Colonic mucosa (tissue), 4 donors: ENCODE results near the gene ADSL. TPM values are rescaled to one million over a fixed set of nuclear protein-coding genes. Genes with fewer than 3 reads are reported as not detected.
"Not testable (repeated sequence)": the region's sequence is repeated elsewhere in the genome, so short reads cannot be mapped to it uniquely, and the experiment has no call there.

Experiments
- DNase-seq: peaks from one replicate; pipeline ENCODE4 v3.0.0-alpha.2; 2020
- H3K27ac ChIP-seq: fragments of 200-600 bp; one replicate; pipeline ENCODE4 v1.8.0; 2021
- H3K27me3 ChIP-seq: fragments of 200-600 bp; one replicate; pipeline ENCODE4 v1.8.0; 2021
- H3K36me3 ChIP-seq: fragments of 200-600 bp; one replicate; pipeline ENCODE4 v1.8.0; 2021
- H3K4me1 ChIP-seq: fragments of 200-600 bp; one replicate; pipeline ENCODE4 v1.8.0; 2021; ENCODE audit warnings: mild to moderate bottlenecking
- H3K4me3 ChIP-seq: fragments of 200-600 bp; one replicate; pipeline ENCODE4 v1.8.0; 2021
- H3K9ac ChIP-seq, 2 donors: one replicate each; pipeline ENCODE4 v1.7.0; 2013; ENCODE audit warnings: control low read depth in 2 of 2, low read depth in 2 of 2, low read length in 2 of 2
- H3K9me3 ChIP-seq: fragments of 200-600 bp; one replicate; pipeline ENCODE4 v1.8.0; 2021
- intact Hi-C: fragments of 100-400 bp; cut with DNase I; formaldehyde crosslinking; loops from one replicate; pipeline ENCODE4 v1.14.1; 2022
- total RNA-seq, 2 donors: library from RNA; stranded (reverse); fragmentation: NEBNext Ultra II Directional in 1 of 2; extraction: Animal tissue kit (Norgen Biotek cat#: 25700) in 1 of 2; gene quantifications; one replicate each; pipeline ENCODE4 v1.2.1, GENCODE V29; 2021
- TF ChIP-seq, protein P1 (sequence below): fragments of 200-600 bp; IDR thresholded peaks from one replicate; pipeline ENCODE4 v1.8.0; 2022; ENCODE audit warnings: antibody characterized with exemption, mild to moderate bottlenecking
- donor health status: healthy.
- donor health status: DM: no; HTN: no; CAD: no.
- donor health status: DM: no; HTN: no; CAD: no.

The ADSL gene
- total RNA-seq, 2 donors from 2014 or later: 26.4 to 47.0 TPM

DNA sequence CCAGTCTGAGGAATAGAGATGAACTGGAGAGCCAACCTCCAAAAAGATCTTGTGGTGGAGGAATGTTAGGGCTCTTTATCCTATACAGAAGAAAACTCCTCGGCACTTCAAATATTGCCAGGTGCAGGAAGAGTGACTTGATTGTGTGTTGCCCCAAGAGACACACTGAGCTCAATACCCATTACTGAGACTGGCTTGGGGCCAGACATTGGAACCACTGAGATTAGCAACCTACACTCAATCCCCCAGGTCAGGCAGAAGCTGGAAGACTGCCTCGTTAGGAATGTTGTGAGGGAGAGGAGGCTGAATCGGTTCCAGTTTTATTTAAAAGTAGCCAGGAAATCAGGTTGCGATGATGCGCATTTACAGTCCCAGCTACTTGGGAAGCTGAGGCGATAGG, 21.7 kb downstream of the ADSL start:
- no peaks in the 10 kb centered on the region for H3K36me3 ChIP-seq
- H3K27me3 ChIP-seq: no peaks in the 10 kb centered on the region
- no peak overlapping the region for H3K4me3 ChIP-seq
- TF ChIP-seq, protein P1, sequence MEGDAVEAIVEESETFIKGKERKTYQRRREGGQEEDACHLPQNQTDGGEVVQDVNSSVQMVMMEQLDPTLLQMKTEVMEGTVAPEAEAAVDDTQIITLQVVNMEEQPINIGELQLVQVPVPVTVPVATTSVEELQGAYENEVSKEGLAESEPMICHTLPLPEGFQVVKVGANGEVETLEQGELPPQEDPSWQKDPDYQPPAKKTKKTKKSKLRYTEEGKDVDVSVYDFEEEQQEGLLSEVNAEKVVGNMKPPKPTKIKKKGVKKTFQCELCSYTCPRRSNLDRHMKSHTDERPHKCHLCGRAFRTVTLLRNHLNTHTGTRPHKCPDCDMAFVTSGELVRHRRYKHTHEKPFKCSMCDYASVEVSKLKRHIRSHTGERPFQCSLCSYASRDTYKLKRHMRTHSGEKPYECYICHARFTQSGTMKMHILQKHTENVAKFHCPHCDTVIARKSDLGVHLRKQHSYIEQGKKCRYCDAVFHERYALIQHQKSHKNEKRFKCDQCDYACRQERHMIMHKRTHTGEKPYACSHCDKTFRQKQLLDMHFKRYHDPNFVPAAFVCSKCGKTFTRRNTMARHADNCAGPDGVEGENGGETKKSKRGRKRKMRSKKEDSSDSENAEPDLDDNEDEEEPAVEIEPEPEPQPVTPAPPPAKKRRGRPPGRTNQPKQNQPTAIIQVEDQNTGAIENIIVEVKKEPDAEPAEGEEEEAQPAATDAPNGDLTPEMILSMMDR: no peak
- H3K9ac ChIP-seq: no peak overlapping the region
- H3K27ac ChIP-seq: peak overlapping the region; percentile 55
- no peak for DNase-seq
- intact Hi-C loops: no loop called here
- H3K9me3 ChIP-seq: no peaks in the 10 kb centered on the region
- peaks cover 4% of the 10 kb centered on the region for H3K4me1 ChIP-seq

DNA sequence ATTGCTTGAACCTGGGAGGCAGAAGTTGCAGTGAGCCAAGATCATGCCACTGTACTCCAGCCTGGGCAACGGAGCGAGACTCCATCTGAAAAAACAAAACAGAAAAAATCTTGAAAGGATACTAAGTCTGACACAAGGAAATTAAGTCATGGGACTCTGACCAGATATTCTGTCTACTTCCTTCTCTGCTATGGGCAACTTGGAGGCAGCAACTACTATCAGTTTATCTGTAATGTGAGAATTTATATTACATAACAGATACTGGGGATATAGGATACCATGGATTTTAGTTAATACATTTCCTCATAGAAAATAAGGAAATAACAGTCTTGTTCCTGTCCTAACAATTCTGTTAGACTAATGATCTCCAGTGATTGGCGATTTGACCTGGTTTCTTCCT, 22.5 kb downstream of the ADSL start:
- Histone ChIP-seq H3K36me3 (no peaks in the 10 kb centered on the region), H3K9me3 (no peaks in the 10 kb centered on the region), H3K4me3 (no peak overlapping the region), H3K27ac (no peak overlapping the region), H3K4me1 (peaks cover 4% of the 10 kb centered on the region), H3K9ac (no peak overlapping the region), H3K27me3 (no peaks in the 10 kb centered on the region)
- DNase-seq: no peak
- intact Hi-C loops: no loop called here
- TF ChIP-seq, protein P1: no peak

DNA sequence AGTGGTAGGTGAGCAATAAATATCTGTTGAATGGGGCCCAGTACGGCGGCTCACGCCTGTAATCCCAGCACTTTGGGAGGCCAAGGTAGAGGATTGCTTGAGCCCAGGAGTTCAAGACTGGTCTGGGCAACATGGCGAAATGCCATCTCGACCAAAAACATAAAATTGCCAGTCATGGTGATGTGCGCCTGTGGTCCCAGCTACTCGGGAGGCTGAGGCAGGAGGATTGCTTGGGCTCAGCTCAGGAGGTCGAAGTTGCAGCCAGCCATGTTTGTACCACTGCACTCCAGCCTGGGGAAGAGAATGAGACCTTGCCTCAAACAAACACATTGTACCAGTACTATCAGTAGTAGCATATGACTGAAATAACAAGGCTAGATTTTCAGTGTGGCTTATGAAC, 28.3 kb downstream of the ADSL start:
- no peak overlapping the region for H3K4me3 ChIP-seq
- TF ChIP-seq, protein P1: no peak
- H3K27me3 ChIP-seq: no peaks in the 10 kb centered on the region
- no peaks in the 10 kb centered on the region for H3K36me3 ChIP-seq
- no peaks in the 10 kb centered on the region for H3K9me3 ChIP-seq
- no peak for DNase-seq
- intact Hi-C loops: no loop called here
- H3K9ac ChIP-seq: no peak overlapping the region
- H3K4me1 ChIP-seq: peaks cover 4% of the 10 kb centered on the region
- no peak overlapping the region for H3K27ac ChIP-seq

DNA sequence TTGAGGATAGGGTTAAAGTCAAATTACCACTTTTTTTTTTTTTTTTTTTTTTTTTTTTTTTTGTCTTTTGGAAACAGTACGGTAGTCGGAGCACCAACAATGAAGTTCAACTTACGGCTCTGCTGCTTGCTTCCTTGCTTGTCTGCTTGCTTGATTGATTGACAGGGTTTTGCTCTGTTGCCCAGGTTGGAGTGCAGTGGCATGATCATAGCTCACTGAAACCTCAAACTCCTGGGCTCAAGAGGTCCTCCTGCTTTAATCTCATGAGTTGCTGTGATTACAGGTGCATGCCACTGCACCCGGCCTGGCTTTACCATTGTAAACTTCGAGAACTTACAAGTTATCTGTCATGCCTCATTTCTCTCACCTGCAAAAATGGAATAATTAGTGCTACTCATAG, 29.8 kb downstream of the ADSL start:
- H3K36me3 ChIP-seq: no peaks in the 10 kb centered on the region
- H3K9me3 ChIP-seq: no peaks in the 10 kb centered on the region
- H3K9ac ChIP-seq: no peak overlapping the region
- TF ChIP-seq, protein P1: no peak
- H3K4me1 ChIP-seq: peaks cover 4% of the 10 kb centered on the region
- no peak overlapping the region for H3K27ac ChIP-seq
- no peak for DNase-seq
- intact Hi-C loops: no loop called here
- H3K4me3 ChIP-seq: no peak overlapping the region
- H3K27me3 ChIP-seq: no peaks in the 10 kb centered on the region

DNA sequence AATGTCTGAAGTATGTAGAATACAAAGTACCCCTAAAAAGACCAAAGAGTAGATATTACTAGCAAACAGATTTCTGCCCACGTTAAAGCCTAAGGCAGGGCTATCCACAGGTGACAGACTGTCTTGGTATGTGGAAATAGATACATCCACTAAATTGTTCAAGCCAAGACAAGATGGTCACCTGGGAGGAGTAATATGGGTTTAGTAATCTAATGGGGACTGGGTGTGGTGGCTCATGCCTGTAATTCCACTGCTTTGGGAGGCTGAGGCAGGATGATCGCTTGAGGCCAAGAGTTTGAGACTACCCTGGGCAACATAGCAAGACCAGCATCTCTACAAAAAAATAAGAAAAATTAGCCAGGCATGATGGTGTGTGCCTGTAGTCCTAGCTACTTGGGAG, 31.6 kb downstream of the ADSL start:
- DNase-seq: no peak
- no peak overlapping the region for H3K9ac ChIP-seq
- H3K9me3 ChIP-seq: no peaks in the 10 kb centered on the region
- H3K4me1 ChIP-seq: peaks cover under 1% of the 10 kb centered on the region
- no peaks in the 10 kb centered on the region for H3K27me3 ChIP-seq
- intact Hi-C loops: no loop called here
- no peak overlapping the region for H3K4me3 ChIP-seq
- no peaks in the 10 kb centered on the region for H3K36me3 ChIP-seq
- TF ChIP-seq, protein P1: no peak
- H3K27ac ChIP-seq: no peak overlapping the region

DNA sequence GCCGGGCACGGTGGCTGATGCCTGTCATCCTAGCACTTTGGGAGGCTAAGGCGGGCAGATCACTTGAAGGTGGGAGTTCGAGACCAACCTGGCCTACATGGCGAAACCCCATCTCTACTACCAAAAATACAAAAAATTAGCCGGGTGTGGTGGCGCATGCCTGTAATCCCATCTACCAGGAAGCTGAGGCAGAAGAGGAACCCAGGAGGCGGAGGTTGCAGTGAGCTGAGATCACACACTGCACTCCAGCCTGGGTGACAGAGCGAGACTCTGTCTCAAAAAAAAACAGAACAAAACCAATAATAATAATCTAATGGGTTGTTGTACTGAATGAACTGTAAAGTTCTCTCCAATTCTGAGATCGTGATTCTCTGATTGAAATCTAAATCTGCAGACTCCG, 32.1 kb downstream of the ADSL start:
- H3K9ac ChIP-seq, intact Hi-C loops, H3K4me1 ChIP-seq, DNase-seq, H3K9me3 ChIP-seq, H3K4me3 ChIP-seq, H3K27ac ChIP-seq, H3K27me3 ChIP-seq, H3K36me3 ChIP-seq: not testable (repeated sequence)
